K562 (cell line): Measurements from ENCODE around the gene LAMB3. TPM values are rescaled to one million over a fixed set of nuclear protein-coding genes. Genes with fewer than 3 reads are reported as not detected.

ENCODE experiments used
- ATAC-seq: fragments of 200-7000 bp; cut with Tn5 transposase; 3 replicates; pipeline ENCODE4 v1.9.1; 2020; ENCODE audit warnings: moderate library complexity
- BruUV-seq: library from RNA; stranded (reverse); fragments of 400-500 nt; replicated peaks from 2 replicates; lab custom pipeline; 2021; lab: Mats Ljungman, UMichigan
- CTCF ChIA-PET: fragments of 300-600 bp; formaldehyde crosslinking; extraction: SDS; loops from one replicate; lab custom pipeline; 2021; ENCODE audit warnings: low intra/inter-chr PET ratio; lab: Yijun Ruan, JAX
- POLR2A ChIA-PET: fragments of 300-600, 350-650 bp; sonication (Branson Sonifier 250); formaldehyde crosslinking; extraction: SDS; loops from one replicate; lab custom pipeline; 2021; ENCODE audit warnings: antibody characterized with exemption, inconsistent platforms; lab: Yijun Ruan, JAX
- DNase-seq, 4 experiments: peaks; one replicate each; pipeline versions ENCODE4 v3.0.0 to v3.0.0-alpha.2; 2011 to 2018; ENCODE audit warnings: low spot score in 3 of 4, mixed read lengths in 3 of 4; ENCODE audit errors: extremely low read depth in 1 of 4
- FAIRE-seq: peaks from 2 replicates; lab custom pipeline; 2011; peaks lifted over from hg19 to GRCh38; lab: Jason Lieb, UNC
- H2AFZ ChIP-seq: 2 replicates; pipeline ENCODE4 v1.6.0; 2011; ENCODE audit warnings: low read depth, low read length, control low read depth, inconsistent platforms
- H3K27ac ChIP-seq: fragments of 200-600 bp; 3 replicates; pipeline ENCODE4 v1.8.0; 2011; ENCODE audit warnings: low read depth, mild to moderate bottlenecking, control low read depth, inconsistent platforms, low read length, moderate library complexity, mixed read lengths; ENCODE audit errors: extremely low read depth
- H3K27me3 ChIP-seq, 2 experiments: fragments of 300-600 bp in 1 of 2; 2 replicates in 1 of 2; 3 replicates in 1 of 2; pipeline versions ENCODE4 v1.6.0 to v1.8.0; 2011; ENCODE audit warnings: inconsistent platforms in 2 of 2, low read length in 2 of 2, mild to moderate bottlenecking in 1 of 2, mixed read lengths in 1 of 2, moderate library complexity in 1 of 2; ENCODE audit not compliant: control insufficient read depth in 2 of 2, insufficient read depth in 2 of 2
- H3K36me3 ChIP-seq: fragments of 300-600 bp; 3 replicates; pipeline ENCODE4 v1.8.0; 2011; ENCODE audit warnings: mild to moderate bottlenecking, low read length, inconsistent platforms; ENCODE audit not compliant: control insufficient read depth, insufficient read depth
- H3K4me1 ChIP-seq, 2 experiments: fragments of 200-600 bp in 1 of 2; replicated peaks in 1 of 2; 2 replicates in 1 of 2; 3 replicates in 1 of 2; pipeline versions ENCODE4 v1.5.1 to v1.8.0; 2011; ENCODE audit warnings: inconsistent platforms in 2 of 2, low read length in 2 of 2, mild to moderate bottlenecking in 1 of 2, mixed read lengths in 1 of 2, moderate library complexity in 1 of 2; ENCODE audit not compliant: control insufficient read depth in 2 of 2, insufficient read depth in 2 of 2
- H3K4me2 ChIP-seq: 2 replicates; pipeline ENCODE4 v1.6.1; 2011; ENCODE audit warnings: low read length, control low read depth, inconsistent platforms, mixed read lengths; ENCODE audit not compliant: insufficient read depth
- H3K4me3 ChIP-seq: fragments of 200-600 bp; sonication (generic), shearing (Covaris generic); 2 replicates; pipeline ENCODE4 v1.5.1; 2016; ENCODE audit warnings: control low read depth, inconsistent platforms
- H3K79me2 ChIP-seq: fragments of 200-600 bp; 3 replicates; pipeline ENCODE4 v1.8.0; 2011; ENCODE audit warnings: low read length, inconsistent platforms; ENCODE audit not compliant: control insufficient read depth, insufficient read depth
- H3K9ac ChIP-seq, 2 experiments: 2 replicates each; pipeline versions ENCODE4 v1.6.0 to v1.6.1; 2011; ENCODE audit warnings: low read depth in 2 of 2, low read length in 2 of 2, control low read depth in 1 of 2, inconsistent platforms in 1 of 2, mild to moderate bottlenecking in 1 of 2, mixed read lengths in 1 of 2; ENCODE audit not compliant: insufficient read depth in 1 of 2
- H3K9me1 ChIP-seq: one replicate; pipeline ENCODE4 v1.6.0; 2011; ENCODE audit warnings: inconsistent platforms, mild to moderate bottlenecking, low read length, moderate library complexity; ENCODE audit not compliant: control insufficient read depth, insufficient read depth
- H3K9me3 ChIP-seq: replicated peaks from 2 replicates; pipeline ENCODE4 v1.5.1; 2011; ENCODE audit warnings: low read depth, low read length, inconsistent platforms; ENCODE audit not compliant: control insufficient read depth, insufficient read depth
- H4K20me1 ChIP-seq: replicated peaks from 2 replicates; pipeline ENCODE4 v1.6.1; 2011; ENCODE audit warnings: low read length, inconsistent platforms, mixed read lengths; ENCODE audit not compliant: control insufficient read depth, insufficient read depth
- BRCA1 ChIP-seq, 2 experiments: fragments of 450-650 bp in 1 of 2; sonication (generic) in 1 of 2; formaldehyde crosslinking in 1 of 2; IDR thresholded peaks; 2 replicates each; pipeline versions ENCODE4 v1.5.0 to v1.6.1; 2017 to 2020; ENCODE audit warnings: mild to moderate bottlenecking in 1 of 2, missing genetic modification reagents in 1 of 2
- CHAMP1 ChIP-seq: fragments of 450-650 bp; IDR thresholded peaks from 2 replicates; pipeline ENCODE4 v1.6.1; 2016; ENCODE audit warnings: mild to moderate bottlenecking
- ELF1 ChIP-seq: fragments of 200-800 bp; sonication (Bioruptor generic); IDR thresholded peaks from 2 replicates; pipeline ENCODE4 v1.6.1; 2016; ENCODE audit warnings: missing genetic modification characterization, missing compliant biosample characterization
- HMG20A ChIP-seq: fragments of 450-650 bp; formaldehyde crosslinking; conservative IDR thresholded peaks from 2 replicates; pipeline ENCODE4 v1.4.0; 2020; ENCODE audit warnings: mild to moderate bottlenecking, mixed read lengths
- HSF4 ChIP-seq: fragments of 250-450 bp; sonication (Bioruptor Pico); IDR thresholded peaks from 2 replicates; pipeline ENCODE4 v2.1.2; 2022; ENCODE audit warnings: mild to moderate bottlenecking, moderate library complexity, borderline replicate concordance
- KAT8 ChIP-seq: fragments of 450-650 bp; IDR thresholded peaks from 2 replicates; pipeline ENCODE4 v1.6.1; 2016; ENCODE audit warnings: low read depth, mild to moderate bottlenecking
- MECOM ChIP-seq: fragments of 250-450 bp; sonication (Bioruptor Pico); IDR thresholded peaks from 2 replicates; pipeline ENCODE4 v1.8.0; 2022; ENCODE audit warnings: inconsistent platforms
- NFATC3 ChIP-seq: fragments of 450-650 bp; IDR thresholded peaks from 2 replicates; pipeline ENCODE4 v1.6.1; 2017; ENCODE audit warnings: mild to moderate bottlenecking
- RFX1 ChIP-seq: fragments of 450-650 bp; IDR thresholded peaks from 2 replicates; pipeline ENCODE4 v1.6.1; 2016; ENCODE audit warnings: mild to moderate bottlenecking, moderate library complexity
- SIX5 ChIP-seq, 2 experiments: IDR thresholded peaks; 2 replicates each; pipeline ENCODE4 v1.6.1; 2011; ENCODE audit warnings: low read length in 2 of 2, borderline replicate concordance in 1 of 2, low read depth in 1 of 2, mild to moderate bottlenecking in 1 of 2, moderate library complexity in 1 of 2; ENCODE audit not compliant: insufficient read depth in 1 of 2
- STAT6 ChIP-seq: sonication (generic); formaldehyde crosslinking; IDR thresholded peaks from 2 replicates; pipeline ENCODE4 v1.8.1; 2023; ENCODE audit warnings: mild to moderate bottlenecking, missing genetic modification reagents
- TCFL5 ChIP-seq: fragments of 250-450 bp; sonication (Bioruptor Pico); conservative IDR thresholded peaks from 2 replicates; pipeline ENCODE4 v1.6.1; 2021; ENCODE audit warnings: mild to moderate bottlenecking, moderate library complexity, matching md5 sums
- U2AF1 ChIP-seq: fragments of 200-400 bp; formaldehyde crosslinking; optimal IDR thresholded peaks from 2 replicates; pipeline ENCODE3; 2017; ENCODE audit warnings: mild to moderate bottlenecking, low read depth, low read length, moderate library complexity
- ZBTB17 ChIP-seq: fragments of 450-650 bp; formaldehyde crosslinking; IDR thresholded peaks from 2 replicates; pipeline ENCODE4 v1.4.0; 2020; ENCODE audit warnings: mild to moderate bottlenecking
- ZFP36 ChIP-seq: fragments of 150-350 bp; IDR thresholded peaks from 2 replicates; pipeline ENCODE4 v1.6.1; 2018; ENCODE audit warnings: low read length, low read depth; ENCODE audit not compliant: partially characterized antibody
- ZNF253 ChIP-seq: fragments of 250-450 bp; sonication (Bioruptor Pico); conservative IDR thresholded peaks from 2 replicates; pipeline ENCODE4 v1.6.1; 2021; ENCODE audit warnings: mild to moderate bottlenecking
- ZNF41 ChIP-seq: fragments of 250-450 bp; sonication (Bioruptor Pico); conservative IDR thresholded peaks from 2 replicates; pipeline ENCODE4 v1.4.0; 2020; ENCODE audit warnings: mild to moderate bottlenecking
- ZNF780A ChIP-seq: fragments of 250-450 bp; sonication (Bioruptor Pico); IDR thresholded peaks from 2 replicates; pipeline ENCODE4 v1.5.0; 2021; ENCODE audit warnings: mild to moderate bottlenecking
- WGBS: fragments of 100-300 bp; shearing (Covaris generic); methylation state at CpG from one replicate; pipeline ENCODE4 v1.1.6; 2016; ENCODE audit warnings: low coverage, mixed read lengths; ENCODE audit not compliant: insufficient coverage; ENCODE audit errors: missing lambda C conversion rate; 5-methylcytosine and 5-hydroxymethylcytosine counted together
- in situ Hi-C: fragments of 300-500 bp; cut with MboI; formaldehyde crosslinking; loops from 4 replicates; pipeline ENCODE4 v1.15.0; 2018; ENCODE audit warnings: inconsistent platforms, mixed read lengths
- intact Hi-C: fragments of 100-400 bp; cut with micrococcal nuclease; formaldehyde crosslinking; loops from 2 replicates; pipeline ENCODE4 v1.14.2; 2022
- polyA plus RNA-seq, 8 experiments: library from polyadenylated mRNA; depleted of rRNA in 4 of 8; stranded (reverse) in 5 of 8; unstranded in 3 of 8; fragments of >200 nt; fragmentation: Nextera tagmentation in 2 of 8; fragmentation: Illumina TruSeq in 1 of 8; extraction: Ambion mirVana in 2 of 8; extraction: Trizol in 1 of 8; gene quantifications; 2 replicates each; pipeline versions ENCODE4 v1.2.1 to v1.2.3, GENCODE V29; 2011 to 2014; ENCODE audit warnings: inconsistent platforms in 1 of 8, missing spikeins in 1 of 8
- total RNA-seq, 7 experiments: library from RNA; depleted of rRNA in 6 of 7; stranded (reverse); fragments of >200 nt in 6 of 7; fragmentation: Illumina TruSeq in 2 of 7; extraction: Trizol in 2 of 7; gene quantifications; 2 replicates each; pipeline versions ENCODE4 v1.2.1 to v1.2.3, GENCODE V29; 2011 to 2021; ENCODE audit warnings: low replicate concordance in 1 of 7
- TF ChIP-seq, protein P1 (sequence below): fragments of 450-650 bp; conservative IDR thresholded peaks from 2 replicates; pipeline ENCODE4 v1.6.1; 2016; ENCODE audit warnings: missing genetic modification characterization, low read depth, mild to moderate bottlenecking, missing compliant biosample characterization, moderate library complexity

LAMB3 gene
- total and polyA plus RNA-seq, 9 of the 15 experiments (the other 6 are each of a cell fraction or from before 2014, with no cell fraction given), result 0.08 to 1.3 (median 0.91) TPM

GRCh38 chr1:209593747-209594146 lies 58.5 kb downstream of the LAMB3 start:
- no TSS peak for BruUV-seq
- ChIA-PET CTCF (no interaction called here), POLR2A (no interaction called here)
- ATAC-seq (peak; percentile 55; the same call in 2 of the 3 replicates), FAIRE-seq (no peak), DNase-seq (no peak)
- intact Hi-C loops, result no loop called here
- Histone ChIP-seq H4K20me1 (no peaks in the 10 kb centered on the region), H3K27ac (no peak overlapping the region), H3K27me3 (peaks cover 9 to 37% of the 10 kb centered on the region in 2 experiments; a peak in 3 of 5 replicates), H3K4me1 (no peaks in the 10 kb centered on the region), H3K9me1 (no peaks in the 10 kb centered on the region), H3K79me2 (no peaks in the 10 kb centered on the region), H3K9me3 (no peaks in the 10 kb centered on the region), H3K36me3 (no peaks in the 10 kb centered on the region), H3K9ac (no peak overlapping the region), H3K4me2 (no peak overlapping the region), H2AFZ (no peak overlapping the region), H3K4me3 (no peak overlapping the region)
- 0% methylated on average over 2 of the region's 2 CpGs for WGBS
- in situ Hi-C loops, result loop anchor here (25.0 kb wide), 1 partner anchor 394 kb away; no protein-coding TSS in a partner anchor
- TF ChIP-seq ZFP36 (no peak), U2AF1 (no peak), ZBTB17 (CRISPR knock-in tag) (no peak), ZNF41 (no peak), ZNF780A (CRISPR knock-in tag) (no peak), ELF1 (no peak), NFATC3 (no peak), STAT6 (CRISPR knock-in tag) (no peak), HSF4 (CRISPR knock-in tag) (no peak), CHAMP1 (no peak), ZNF253 (CRISPR knock-in tag) (no peak), BRCA1 (IDR thresholded peaks at IDR 0.05) (no peak), BRCA1 (CRISPR knock-in tag; IDR thresholded peaks at IDR 0.05) (no peak), SIX5 (IDR thresholded peaks at IDR 0.05; ENCODE audit: borderline replicate concordance in 1 of 2, insufficient read depth in 1 of 2, low read depth in 1 of 2, low read length in 2 of 2) (no peak), RFX1 (no peak), KAT8 (no peak), HMG20A (CRISPR knock-in tag) (no peak), TCFL5 (CRISPR knock-in tag) (no peak), MECOM (CRISPR knock-in tag) (no peak)
- TF ChIP-seq, protein P1, sequence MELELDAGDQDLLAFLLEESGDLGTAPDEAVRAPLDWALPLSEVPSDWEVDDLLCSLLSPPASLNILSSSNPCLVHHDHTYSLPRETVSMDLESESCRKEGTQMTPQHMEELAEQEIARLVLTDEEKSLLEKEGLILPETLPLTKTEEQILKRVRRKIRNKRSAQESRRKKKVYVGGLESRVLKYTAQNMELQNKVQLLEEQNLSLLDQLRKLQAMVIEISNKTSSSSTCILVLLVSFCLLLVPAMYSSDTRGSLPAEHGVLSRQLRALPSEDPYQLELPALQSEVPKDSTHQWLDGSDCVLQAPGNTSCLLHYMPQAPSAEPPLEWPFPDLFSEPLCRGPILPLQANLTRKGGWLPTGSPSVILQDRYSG, result no peak
